Liver (tissue), 9 donors: ENCODE measurements around the gene H1-8. TPM values are rescaled to one million over a fixed set of nuclear protein-coding genes. Genes with fewer than 3 reads are reported as not detected.

Experiments used
- DNase-seq: peaks from one replicate; pipeline ENCODE4 v3.0.0-alpha.2; 2017; ENCODE audit warnings: low spot score
- H3K27ac ChIP-seq, 2 donors: one replicate each; pipeline ENCODE4 v1.7.0; 2013; ENCODE audit warnings: inconsistent platforms in 2 of 2, low read length in 2 of 2, control low read depth in 1 of 2, low read depth in 1 of 2, mild to moderate bottlenecking in 1 of 2
- H3K27me3 ChIP-seq, 4 donors: one replicate each; pipeline versions ENCODE4 v1.6.1 to v1.7.0; 2013; ENCODE audit warnings: low read length in 3 of 4, inconsistent platforms in 1 of 4, mild to moderate bottlenecking in 1 of 4, moderate library complexity in 1 of 4; ENCODE audit not compliant: control insufficient read depth in 4 of 4, insufficient read depth in 4 of 4
- H3K36me3 ChIP-seq, 4 donors: one replicate each; pipeline versions ENCODE4 v1.6.1 to v1.7.0; 2013; ENCODE audit warnings: low read length in 3 of 4, mild to moderate bottlenecking in 3 of 4, low read depth in 1 of 4, moderate library complexity in 1 of 4; ENCODE audit not compliant: control insufficient read depth in 4 of 4, insufficient read depth in 3 of 4
- H3K4me1 ChIP-seq, 4 donors: one replicate each; pipeline versions ENCODE4 v1.6.1 to v1.7.0; 2013; ENCODE audit warnings: low read length in 3 of 4, mild to moderate bottlenecking in 3 of 4, moderate library complexity in 1 of 4; ENCODE audit not compliant: control insufficient read depth in 4 of 4, insufficient read depth in 4 of 4
- H3K4me3 ChIP-seq, 3 donors: one replicate each; pipeline versions ENCODE4 v1.6.1 to v1.7.0; 2013; ENCODE audit warnings: low read length in 3 of 3, control low read depth in 1 of 3, low read depth in 1 of 3, mild to moderate bottlenecking in 1 of 3
- H3K9ac ChIP-seq, 2 donors: one replicate each; pipeline ENCODE4 v1.7.0; 2013; ENCODE audit warnings: low read length in 2 of 2, mild to moderate bottlenecking in 2 of 2, moderate library complexity in 2 of 2, control low read depth in 1 of 2, low read depth in 1 of 2
- H3K9me3 ChIP-seq, 4 donors: one replicate each; pipeline versions ENCODE4 v1.6.1 to v1.7.0; 2013; ENCODE audit warnings: low read length in 3 of 4; ENCODE audit not compliant: control insufficient read depth in 4 of 4
- CTCF ChIP-seq: fragments of 150-350 bp; IDR thresholded peaks from 2 replicates; pipeline ENCODE4 v1.5.1; 2017; ENCODE audit warnings: improper control_type of control experiment, low read depth, low read length; ENCODE audit not compliant: missing input control
- FOXA1 ChIP-seq: IDR thresholded peaks from 2 replicates; pipeline ENCODE4 v1.6.1; 2016; ENCODE audit warnings: antibody characterized with exemption
- FOXA2 ChIP-seq: IDR thresholded peaks from 2 replicates; pipeline ENCODE4 v1.6.1; 2016; ENCODE audit warnings: antibody characterized with exemption
- HNF4A ChIP-seq, 2 donors: conservative IDR thresholded peaks; 2 replicates each; pipeline ENCODE4 v1.6.1; 2016; ENCODE audit warnings: antibody characterized with exemption in 2 of 2, mild to moderate bottlenecking in 2 of 2
- HNF4G ChIP-seq: IDR thresholded peaks from 2 replicates; pipeline ENCODE4 v1.6.1; 2016; ENCODE audit warnings: antibody characterized with exemption
- JUND ChIP-seq, 2 donors: IDR thresholded peaks; 2 replicates each; pipeline ENCODE4 v1.6.1; 2016; ENCODE audit warnings: antibody characterized with exemption in 2 of 2
- REST ChIP-seq: IDR thresholded peaks from 2 replicates; pipeline ENCODE4 v1.6.1; 2016; ENCODE audit warnings: antibody characterized with exemption, mild to moderate bottlenecking
- SP1 ChIP-seq: IDR thresholded peaks from 2 replicates; pipeline ENCODE4 v1.6.1; 2018; ENCODE audit warnings: antibody characterized with exemption, mild to moderate bottlenecking
- TAF1 ChIP-seq: conservative IDR thresholded peaks from 2 replicates; pipeline ENCODE4 v1.6.1; 2016; ENCODE audit warnings: antibody characterized with exemption, mild to moderate bottlenecking
- YY1 ChIP-seq: IDR thresholded peaks from 2 replicates; pipeline ENCODE4 v1.6.1; 2016; ENCODE audit warnings: antibody characterized with exemption, mild to moderate bottlenecking
- WGBS: extraction: QIAGEN DNeasy Blood & Tissue Kit; methylation state at CpG from one replicate; pipeline ENCODE4 v1.1.7; 2013; 5-methylcytosine and 5-hydroxymethylcytosine counted together
- polyA plus RNA-seq, 2 donors: library from polyadenylated mRNA; stranded (reverse) in 1 of 2; unstranded in 1 of 2; fragments of 200-250 nt in 1 of 2; fragments of >200 nt in 1 of 2; fragmentation: Nextera tagmentation in 1 of 2; extraction: Ambion mirVana in 1 of 2; gene quantifications; one replicate each; pipeline versions ENCODE4 v1.2.1 to v1.2.3, GENCODE V29; 2013 to 2015
- total RNA-seq, 2 donors: library from RNA; depleted of rRNA; stranded (reverse); fragments of >200 nt; gene quantifications; one replicate each; pipeline ENCODE4 v1.2.3, GENCODE V29; 2014
- TF ChIP-seq, protein P1 (sequence below): IDR thresholded peaks from 2 replicates; pipeline ENCODE4 v1.6.1; 2016; ENCODE audit warnings: antibody characterized with exemption
- donor health status: healthy.
- donor health status: healthy.
- donor health status: healthy.
- donor health status: healthy.
- donor health status: healthy.

The H1-8 gene
- total and polyA plus RNA-seq, 4 donors, result not detected

DNA sequence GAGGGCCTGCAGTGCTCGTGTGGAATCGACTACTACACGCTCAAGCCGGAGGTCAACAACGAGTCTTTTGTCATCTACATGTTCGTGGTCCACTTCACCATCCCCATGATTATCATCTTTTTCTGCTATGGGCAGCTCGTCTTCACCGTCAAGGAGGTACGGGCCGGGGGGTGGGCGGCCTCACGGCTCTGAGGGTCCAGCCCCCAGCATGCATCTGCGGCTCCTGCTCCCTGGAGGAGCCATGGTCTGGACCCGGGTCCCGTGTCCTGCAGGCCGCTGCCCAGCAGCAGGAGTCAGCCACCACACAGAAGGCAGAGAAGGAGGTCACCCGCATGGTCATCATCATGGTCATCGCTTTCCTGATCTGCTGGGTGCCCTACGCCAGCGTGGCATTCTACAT lies 10.7 kb upstream of the H1-8 start:
- WGBS, result 97% methylated on average over 20 of the region's 20 CpGs
- no peaks in the 10 kb centered on the region for H3K9me3 ChIP-seq
- DNase-seq, result no peak

DNA sequence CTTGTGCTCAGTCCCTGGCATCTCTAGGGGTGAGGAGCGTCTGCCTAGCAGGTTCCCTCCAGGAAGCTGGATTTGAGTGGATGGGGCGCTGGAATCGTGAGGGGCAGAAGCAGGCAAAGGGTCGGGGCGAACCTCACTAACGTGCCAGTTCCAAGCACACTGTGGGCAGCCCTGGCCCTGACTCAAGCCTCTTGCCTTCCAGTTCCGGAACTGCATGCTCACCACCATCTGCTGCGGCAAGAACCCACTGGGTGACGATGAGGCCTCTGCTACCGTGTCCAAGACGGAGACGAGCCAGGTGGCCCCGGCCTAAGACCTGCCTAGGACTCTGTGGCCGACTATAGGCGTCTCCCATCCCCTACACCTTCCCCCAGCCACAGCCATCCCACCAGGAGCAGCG lies 9.6 kb upstream of the H1-8 start:
- WGBS, result 94% methylated on average over 16 of the region's 16 CpGs
- no peaks in the 10 kb centered on the region for H3K27me3 ChIP-seq
- no peak overlapping the region for H3K9ac ChIP-seq
- no peak overlapping the region for H3K27ac ChIP-seq
- no peak for DNase-seq
- no peaks in the 10 kb centered on the region for H3K9me3 ChIP-seq
- H3K36me3 ChIP-seq, result no peaks in the 10 kb centered on the region
- TF ChIP-seq REST, result no peak
- no peak for TF ChIP-seq SP1
- TF ChIP-seq, protein P1, sequence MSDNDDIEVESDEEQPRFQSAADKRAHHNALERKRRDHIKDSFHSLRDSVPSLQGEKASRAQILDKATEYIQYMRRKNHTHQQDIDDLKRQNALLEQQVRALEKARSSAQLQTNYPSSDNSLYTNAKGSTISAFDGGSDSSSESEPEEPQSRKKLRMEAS, result no peak
- TF ChIP-seq TAF1, result no peak
- no peak for TF ChIP-seq YY1
- no peak for TF ChIP-seq FOXA1
- no peak for TF ChIP-seq HNF4A (conservative IDR thresholded peaks at IDR 0.05)
- no peak for TF ChIP-seq JUND (IDR thresholded peaks at IDR 0.05)
- no peaks in the 10 kb centered on the region for H3K4me1 ChIP-seq
- no peak overlapping the region for H3K4me3 ChIP-seq

More for the DNA sequence above, 10.7 kb upstream of the H1-8 start:
- H3K27ac ChIP-seq, result no peak overlapping the region
- no peaks in the 10 kb centered on the region for H3K4me1 ChIP-seq
- H3K9ac ChIP-seq, result no peak overlapping the region
- no peaks in the 10 kb centered on the region for H3K36me3 ChIP-seq
- TF ChIP-seq CTCF (no peak), HNF4G (no peak)
- H3K27me3 ChIP-seq, result no peaks in the 10 kb centered on the region
- no peak overlapping the region for H3K4me3 ChIP-seq

DNA sequence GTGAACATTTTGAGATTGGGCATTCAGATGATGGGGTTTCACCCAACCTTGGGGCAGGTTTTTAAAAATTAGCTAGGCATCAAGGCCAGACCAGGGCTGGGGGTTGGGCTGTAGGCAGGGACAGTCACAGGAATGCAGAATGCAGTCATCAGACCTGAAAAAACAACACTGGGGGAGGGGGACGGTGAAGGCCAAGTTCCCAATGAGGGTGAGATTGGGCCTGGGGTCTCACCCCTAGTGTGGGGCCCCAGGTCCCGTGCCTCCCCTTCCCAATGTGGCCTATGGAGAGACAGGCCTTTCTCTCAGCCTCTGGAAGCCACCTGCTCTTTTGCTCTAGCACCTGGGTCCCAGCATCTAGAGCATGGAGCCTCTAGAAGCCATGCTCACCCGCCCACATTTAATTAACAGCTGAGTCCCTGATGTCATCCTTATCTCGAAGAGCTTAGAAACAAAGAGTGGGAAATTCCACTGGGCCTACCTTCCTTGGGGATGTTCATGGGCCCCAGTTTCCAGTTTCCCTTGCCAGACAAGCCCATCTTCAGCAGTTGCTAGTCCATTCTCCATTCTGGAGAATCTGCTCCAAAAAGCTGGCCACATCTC lies 8.4 kb upstream of the H1-8 start:
- Histone ChIP-seq H3K9ac (no peak overlapping the region), H3K36me3 (no peaks in the 10 kb centered on the region)
- no peak for DNase-seq

More for the DNA sequence above, 8.4 kb upstream of the H1-8 start:
- TF ChIP-seq REST, result no peak
- no peak for TF ChIP-seq FOXA2
- WGBS, result 90% methylated on average over 4 of the region's 4 CpGs
- no peaks in the 10 kb centered on the region for H3K27me3 ChIP-seq
- no peaks in the 10 kb centered on the region for H3K4me1 ChIP-seq
- no peak overlapping the region for H3K4me3 ChIP-seq
- H3K27ac ChIP-seq, result no peak overlapping the region
- no peaks in the 10 kb centered on the region for H3K9me3 ChIP-seq
